GM21515 (cell line): Measurements from ENCODE around the gene A4GNT.
"Not testable (repeated sequence)": the region's sequence is repeated elsewhere in the genome, so short reads cannot be mapped to it uniquely, and the experiment has no call there.

Experiments used
- ATAC-seq: cut with Tn5 transposase; IDR thresholded peaks from one replicate; pipeline ENCODE4 v1.9.1; 2021; ENCODE audit not compliant: unreplicated experiment

Gene A4GNT

GRCh38 chr3:138132239-138132638, at the start of gene A4GNT:
Gene A4GNT (minus strand): TSS chr3:138132390. CDS start chr3:138131256, 1,134 bp downstream.
- no peak for ATAC-seq

GRCh38 chr3:138180375-138181029, 48.3 kb upstream of the A4GNT start:
- peak; percentile 61 for ATAC-seq

GRCh38 chr3:138174421-138175131, 42.4 kb upstream of the A4GNT start, which contains the start of gene DBR1:
Gene DBR1 (minus strand): TSS chr3:138174921. CDS start chr3:138174795, 126 bp downstream.
- peak; percentile 91 for ATAC-seq

- ATAC-seq: peak; percentile 15
Measured at GRCh38 chr3:138173769-138174420, 41.7 kb upstream of the A4GNT start.

DNA sequence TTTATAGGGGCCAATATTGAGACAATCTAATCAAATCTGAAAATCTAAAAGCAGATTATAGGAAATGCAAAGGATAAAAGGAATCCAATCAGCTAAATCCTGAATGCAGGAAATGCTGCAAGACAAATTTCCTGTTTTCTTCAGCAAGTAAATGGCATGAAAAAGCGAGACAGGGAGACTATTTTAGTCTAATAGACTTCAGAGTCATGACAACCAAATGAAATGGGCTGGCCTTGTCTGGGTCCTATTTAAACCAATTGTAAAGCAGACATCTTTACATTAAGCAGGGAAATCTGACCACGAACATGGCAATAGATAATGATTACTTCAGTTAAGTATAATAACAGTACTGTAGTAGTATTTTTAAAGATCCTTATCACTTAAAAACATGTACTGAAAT, 40.4 kb upstream of the A4GNT start:
- ATAC-seq: no peak

DNA sequence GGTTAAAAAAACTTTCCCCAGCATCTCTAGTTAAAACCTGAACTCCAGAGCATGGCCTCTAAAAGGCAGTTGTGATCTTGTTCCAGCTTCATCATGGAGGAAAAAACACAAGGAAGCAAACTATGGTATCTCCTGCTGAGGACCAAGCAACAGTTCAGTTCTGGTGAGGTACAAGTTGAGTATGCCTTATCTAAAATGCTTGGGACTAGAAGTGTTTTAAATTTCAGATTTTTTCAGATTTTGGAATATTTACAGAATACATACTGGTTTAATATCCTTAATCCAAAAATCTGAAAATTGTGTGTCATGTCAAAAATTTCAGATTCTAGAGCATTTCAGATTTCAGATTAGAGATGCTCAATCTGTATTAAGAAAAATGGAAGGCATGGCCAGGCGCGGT, 32.9 kb upstream of the A4GNT start:
- no peak for ATAC-seq

DNA sequence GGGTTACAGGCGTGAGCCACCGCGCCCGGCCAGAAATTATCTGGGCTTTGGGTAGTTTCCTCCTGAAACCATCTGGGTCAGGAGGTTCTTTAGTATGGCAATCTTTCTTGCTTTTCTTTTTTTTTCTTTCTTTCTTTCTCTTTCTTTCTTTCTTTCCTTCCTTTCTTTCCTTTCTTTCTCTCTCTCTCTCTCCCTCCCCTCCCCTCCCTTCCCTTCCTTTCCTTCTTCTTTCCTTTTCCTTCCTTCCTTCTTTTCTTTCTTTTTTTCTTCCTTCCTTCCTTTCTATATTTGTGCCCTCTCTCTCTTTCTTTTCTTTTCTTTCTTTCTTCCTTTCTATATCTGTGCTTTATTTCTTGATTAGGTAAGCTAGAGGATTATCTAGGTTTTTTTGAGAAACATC, 25.6 kb upstream of the A4GNT start:
- no peak for ATAC-seq

DNA sequence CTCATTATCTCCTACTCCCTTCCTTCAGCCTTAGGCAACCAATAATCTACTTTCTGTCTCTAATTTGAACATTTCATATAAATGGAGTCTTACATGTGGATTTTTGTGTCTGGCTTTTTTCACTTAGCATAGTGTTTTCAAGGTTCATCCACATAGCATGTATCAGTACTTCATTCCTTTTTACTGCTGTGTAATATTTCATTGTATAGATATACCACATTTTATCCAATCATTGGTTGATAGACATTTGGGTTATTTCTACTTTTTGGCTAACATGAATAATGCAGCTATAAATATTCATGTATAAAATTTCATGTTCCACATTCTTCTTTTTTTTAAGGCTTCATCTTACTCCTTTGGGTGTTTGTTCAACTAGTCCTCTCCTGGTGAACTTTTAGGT, 22.3 kb upstream of the A4GNT start:
- no peak for ATAC-seq

DNA sequence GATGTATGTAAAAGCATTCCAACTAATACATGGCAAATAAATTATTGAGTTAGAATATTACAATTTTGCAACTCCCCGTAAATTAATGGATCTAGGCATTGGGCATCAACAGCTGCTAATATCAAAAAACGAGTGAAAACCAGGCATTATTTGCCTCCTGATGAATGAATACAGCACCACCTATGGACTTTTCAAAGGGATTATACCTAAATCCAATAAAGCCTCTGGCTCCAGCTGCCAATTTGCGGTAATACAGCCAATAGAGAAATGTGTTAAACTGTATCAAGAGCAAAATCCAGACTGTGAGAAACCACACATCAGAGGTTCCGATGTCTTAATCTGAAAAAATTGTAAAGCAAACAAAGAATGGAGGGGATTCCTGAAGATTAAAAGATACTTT, 16.3 kb upstream of the A4GNT start:
- ATAC-seq: no peak

DNA sequence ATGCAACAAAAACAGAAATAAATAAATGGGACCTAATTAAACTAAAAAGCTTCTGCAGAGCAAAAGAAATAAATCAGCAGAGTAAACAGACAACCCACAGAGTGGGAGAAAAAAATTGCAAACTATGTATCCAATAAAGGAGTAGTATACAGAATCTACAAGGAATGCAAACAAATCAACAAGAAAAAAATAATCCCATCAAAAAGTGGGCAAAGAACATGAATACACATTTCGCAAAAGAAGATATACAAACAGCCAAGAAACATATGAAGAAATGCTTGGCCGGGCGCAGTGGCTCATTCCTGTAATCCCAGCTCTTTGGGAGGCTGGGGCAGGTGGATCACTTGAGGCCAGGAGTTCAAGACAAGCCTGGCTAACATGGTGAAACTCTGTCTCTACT, 10.0 kb upstream of the A4GNT start:
- not testable (repeated sequence) for ATAC-seq

- no peak for ATAC-seq
Measured at GRCh38 chr3:138140940-138141339, 8.8 kb upstream of the A4GNT start.

GRCh38 chr3:138139691-138140090, 7.5 kb upstream of the A4GNT start:
- ATAC-seq: no peak

DNA sequence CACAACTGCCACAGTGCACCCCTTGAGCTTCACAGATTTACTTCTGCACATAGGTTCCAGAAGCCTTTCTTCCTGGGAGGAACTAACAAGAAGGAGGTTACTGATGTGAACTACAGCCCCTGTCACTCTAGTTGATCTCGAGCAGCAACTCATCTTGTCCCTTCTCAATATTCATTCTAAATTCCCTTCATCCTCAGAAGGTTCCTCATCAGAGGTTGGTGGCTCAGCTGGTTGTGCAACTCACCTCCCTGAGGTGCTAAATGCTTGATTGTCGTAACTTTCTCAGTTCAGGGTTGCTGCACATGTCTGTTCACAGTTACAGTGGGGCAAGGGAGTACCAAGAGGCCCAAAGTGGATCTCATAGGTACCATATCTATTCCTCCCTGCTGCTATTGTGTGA, 5.7 kb upstream of the A4GNT start:
- ATAC-seq: no peak

DNA sequence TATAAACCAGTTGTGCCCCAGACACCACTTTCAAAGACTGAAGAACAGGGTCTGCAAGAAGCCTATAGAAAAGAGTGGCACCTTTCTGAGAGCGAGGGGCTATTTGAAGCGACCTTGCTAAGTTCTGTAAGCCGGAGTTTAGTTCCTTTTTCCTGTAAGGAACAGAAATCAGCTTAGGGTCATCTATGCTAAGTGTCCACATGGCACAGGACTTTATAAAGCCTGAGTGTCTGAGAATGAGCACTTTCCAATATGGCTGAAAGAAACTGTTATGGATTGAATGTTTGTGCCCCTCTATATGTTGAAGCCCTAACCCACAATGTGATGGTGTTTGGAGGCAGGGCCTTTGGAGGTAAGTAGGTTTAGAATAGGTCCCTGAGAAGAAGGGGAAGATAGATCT, 4.0 kb upstream of the A4GNT start:
- no peak for ATAC-seq

GRCh38 chr3:138135833-138136194, 3.6 kb upstream of the A4GNT start:
- no peak for ATAC-seq

DNA sequence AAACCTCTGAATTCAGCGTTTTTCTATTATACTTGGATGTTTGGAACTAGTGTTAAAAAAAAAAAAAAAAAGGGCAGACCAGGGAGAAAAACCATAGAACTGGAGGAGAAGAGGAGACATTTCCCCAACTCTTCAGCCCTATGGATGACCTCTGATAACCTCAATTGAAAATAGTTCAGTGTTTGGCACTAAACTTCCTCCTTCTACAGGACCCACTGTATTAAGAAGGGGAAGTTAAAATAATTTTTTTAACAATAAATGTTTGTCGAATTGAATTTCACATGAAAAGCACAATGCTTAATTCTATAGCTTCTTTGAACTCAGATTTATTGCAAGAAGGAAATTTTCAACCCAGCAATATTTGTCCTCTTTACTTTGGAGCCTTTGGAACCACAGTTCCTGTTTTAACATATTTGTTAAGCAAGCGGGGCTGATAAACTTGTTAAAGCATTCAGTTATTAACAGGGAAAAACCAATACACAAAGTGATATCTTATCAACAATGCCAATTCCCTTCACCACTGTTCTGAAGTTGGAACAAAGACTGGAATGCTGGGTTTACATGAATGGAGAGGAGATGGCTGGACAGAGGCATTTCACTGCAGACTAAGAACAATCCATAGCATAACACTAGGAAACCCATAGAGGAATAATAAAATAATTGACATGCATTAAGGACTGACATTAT, 3.1 kb upstream of the A4GNT start:
- no peak for ATAC-seq

GRCh38 chr3:138127636-138128365, 4.4 kb downstream of the A4GNT start:
- no peak for ATAC-seq

DNA sequence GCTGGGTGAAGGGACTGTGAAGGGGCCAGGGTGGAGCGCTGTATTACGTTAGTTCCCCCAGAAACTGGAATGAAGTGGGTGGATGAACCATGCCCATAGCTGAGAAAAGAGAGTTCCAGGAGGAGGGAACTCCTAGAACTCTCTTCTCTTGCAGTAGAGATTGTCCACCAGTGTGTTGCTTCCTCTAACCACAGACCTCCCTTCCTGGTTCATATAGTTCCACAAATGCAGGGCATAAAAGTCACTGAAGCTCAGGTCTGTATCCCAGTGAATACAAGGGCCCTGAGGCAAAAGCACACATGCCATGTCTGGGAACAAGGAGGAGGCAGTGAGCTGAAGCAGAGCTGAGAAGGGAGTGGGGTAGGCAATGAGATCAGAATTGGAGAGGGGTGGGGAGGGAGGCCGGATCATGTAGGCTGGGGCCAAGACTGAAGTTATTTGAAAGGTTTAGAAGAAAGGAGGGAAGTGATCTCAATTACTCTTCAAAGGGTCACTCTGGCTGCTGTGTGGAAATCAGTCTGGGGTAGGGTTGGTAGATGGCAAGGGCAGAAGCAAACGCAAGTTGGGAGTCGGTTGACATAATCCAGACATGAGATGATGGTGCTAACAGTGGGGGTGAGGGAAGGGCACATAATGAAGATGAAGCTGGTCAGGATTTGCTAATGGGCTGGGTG, 6.5 kb downstream of the A4GNT start:
- no peak for ATAC-seq

DNA sequence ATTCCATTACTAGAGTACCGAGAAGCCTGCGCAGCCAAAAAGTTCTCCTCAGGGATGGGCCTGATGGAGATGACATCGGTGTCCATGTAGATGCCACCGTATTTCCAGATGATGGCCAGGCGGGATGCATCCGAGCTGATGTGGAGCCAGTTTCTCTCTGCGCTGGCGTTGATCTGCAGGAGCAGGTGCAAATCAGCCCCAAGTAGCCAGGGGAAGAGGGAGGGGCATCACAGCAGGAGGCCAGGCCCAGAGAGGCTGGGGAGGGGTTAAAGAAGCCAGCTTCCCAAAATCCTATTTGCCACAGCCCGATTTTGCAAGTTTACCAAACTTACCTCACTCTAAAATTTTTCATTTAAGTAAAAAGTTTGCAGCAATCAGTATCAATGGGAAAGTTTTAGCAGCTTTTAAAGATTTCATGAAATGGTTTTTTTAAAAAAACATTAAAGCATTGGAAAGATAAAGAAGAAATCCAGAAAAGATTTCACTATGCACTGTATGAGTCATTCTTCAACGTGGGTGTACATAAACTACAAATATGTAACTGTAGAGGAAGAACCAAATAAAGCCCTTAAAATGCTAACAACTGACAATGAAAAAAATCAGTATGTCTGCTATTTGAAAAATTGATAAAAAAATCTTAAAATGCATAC, 7.4 kb downstream of the A4GNT start:
- ATAC-seq: no peak

GRCh38 chr3:138124188-138124587, 8.0 kb downstream of the A4GNT start:
- ATAC-seq: no peak
